ENCODE measurements around the gene ZNF423.

ZNF423 gene

GRCh38 chr16:49620869-49621240 lies 235.1 kb downstream of the ZNF423 start:
- peaks cover 16% of the 10 kb centered on the region for H3K4me1 ChIP-seq (ENCODE audit: control insufficient read depth, insufficient read depth, low read length)
- peaks cover 12% of the 10 kb centered on the region for H3K36me3 ChIP-seq (ENCODE audit: control insufficient read depth, insufficient read depth, low read length)
- no peak overlapping the region for H3K4me3 ChIP-seq (ENCODE audit: insufficient read depth, low read depth, low read length)
- H3K9me3 ChIP-seq (ENCODE audit: control insufficient read depth, low read length) = no peaks in the 10 kb centered on the region
- WGBS, 2 experiments = 57 to 58% methylated on average over 5 to 6 of the region's 6 CpGs
- H3K27ac ChIP-seq (ENCODE audit: insufficient read depth, low read depth, low read length, poor library complexity, severe bottlenecking) = no peak overlapping the region
- H3K27me3 ChIP-seq (ENCODE audit: control insufficient read depth, insufficient read depth, low read length, poor library complexity, severe bottlenecking) = no peaks in the 10 kb centered on the region

GRCh38 chr16:49620158-49620868 lies 235.6 kb downstream of the ZNF423 start:
- Histone ChIP-seq H3K4me1 (ENCODE audit: control insufficient read depth, insufficient read depth, low read length) (peaks cover 16% of the 10 kb centered on the region), H3K36me3 (ENCODE audit: control insufficient read depth, insufficient read depth, low read length) (peaks cover 9% of the 10 kb centered on the region), H3K4me3 (ENCODE audit: insufficient read depth, low read depth, low read length) (no peak overlapping the region), H3K9me3 (ENCODE audit: control insufficient read depth, low read length) (no peaks in the 10 kb centered on the region), H3K27me3 (ENCODE audit: control insufficient read depth, insufficient read depth, low read length, poor library complexity, severe bottlenecking) (no peaks in the 10 kb centered on the region), H3K27ac (ENCODE audit: insufficient read depth, low read depth, low read length, poor library complexity, severe bottlenecking) (no peak overlapping the region)
- WGBS, 2 experiments = 84 to 88% methylated on average over 11 of the region's 11 CpGs

GRCh38 chr16:49619811-49620157 lies 236.1 kb downstream of the ZNF423 start:
- Histone ChIP-seq H3K9me3 (ENCODE audit: control insufficient read depth, low read length) (no peaks in the 10 kb centered on the region), H3K27me3 (ENCODE audit: control insufficient read depth, insufficient read depth, low read length, poor library complexity, severe bottlenecking) (no peaks in the 10 kb centered on the region), H3K4me3 (ENCODE audit: insufficient read depth, low read depth, low read length) (no peak overlapping the region), H3K4me1 (ENCODE audit: control insufficient read depth, insufficient read depth, low read length) (peaks cover 16% of the 10 kb centered on the region), H3K36me3 (ENCODE audit: control insufficient read depth, insufficient read depth, low read length) (peaks cover 6% of the 10 kb centered on the region), H3K27ac (ENCODE audit: insufficient read depth, low read depth, low read length, poor library complexity, severe bottlenecking) (no peak overlapping the region)
- WGBS, 2 experiments = 94 to 100% methylated on average over 2 of the region's 2 CpGs

DNA sequence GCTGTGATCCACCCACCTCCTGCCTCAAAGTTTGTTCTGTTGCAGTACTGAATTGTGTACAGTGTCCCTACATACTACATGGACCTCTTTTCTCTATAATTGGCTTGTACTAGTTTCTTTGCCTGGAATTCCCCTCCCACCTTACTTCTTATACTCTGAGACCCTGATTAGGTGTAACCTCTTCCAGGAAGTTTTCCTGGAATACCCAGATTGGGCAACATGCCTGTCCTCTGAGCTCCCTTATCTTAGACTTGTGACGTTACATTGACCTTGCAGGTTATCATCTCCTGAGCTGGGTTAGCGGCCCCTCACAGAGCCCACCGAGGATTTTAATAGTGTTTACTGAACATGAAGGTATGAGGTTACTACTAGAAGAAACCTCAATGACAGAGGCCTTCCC lies 237.0 kb downstream of the ZNF423 start:
- Histone ChIP-seq H3K9me3 (ENCODE audit: control insufficient read depth, low read length) (no peaks in the 10 kb centered on the region), H3K27ac (ENCODE audit: insufficient read depth, low read depth, low read length, poor library complexity, severe bottlenecking) (no peak overlapping the region), H3K27me3 (ENCODE audit: control insufficient read depth, insufficient read depth, low read length, poor library complexity, severe bottlenecking) (no peaks in the 10 kb centered on the region), H3K4me3 (ENCODE audit: insufficient read depth, low read depth, low read length) (no peak overlapping the region), H3K4me1 (ENCODE audit: control insufficient read depth, insufficient read depth, low read length) (peaks cover 16% of the 10 kb centered on the region), H3K36me3 (ENCODE audit: control insufficient read depth, insufficient read depth, low read length) (peaks cover 6% of the 10 kb centered on the region)
- 98 to 100% methylated on average over 2 to 3 of the region's 3 CpGs for WGBS, 2 experiments

DNA sequence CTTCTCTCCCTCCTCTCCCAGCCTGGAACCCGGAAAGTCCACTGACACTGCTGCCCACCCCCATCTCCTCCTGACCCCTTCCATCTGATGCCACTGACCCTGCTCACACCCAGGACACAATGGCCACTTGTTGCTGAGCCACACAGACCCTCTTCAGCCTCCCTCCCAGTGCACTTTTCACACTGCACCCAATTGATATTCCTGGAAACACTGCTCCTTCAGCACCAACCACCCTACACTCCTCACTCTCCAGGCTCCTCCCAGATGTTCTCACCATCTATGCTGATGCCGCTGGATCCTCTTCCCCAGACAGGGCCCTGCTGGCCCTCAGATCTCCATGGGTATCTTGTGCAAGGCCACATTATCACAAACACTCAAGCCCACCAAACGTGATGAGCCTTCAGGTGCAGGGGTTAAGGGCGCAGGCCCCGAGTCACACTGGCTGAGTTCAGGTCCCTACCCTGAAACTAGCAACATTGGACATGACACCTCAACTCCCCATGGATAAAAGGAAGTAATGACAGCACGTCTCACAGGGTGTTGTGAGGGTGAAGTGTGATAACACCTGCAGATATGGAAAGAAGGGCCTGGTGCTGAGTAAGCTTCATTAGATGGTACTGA lies 238.1 kb downstream of the ZNF423 start:
- H3K4me3 ChIP-seq (ENCODE audit: insufficient read depth, low read depth, low read length) = no peak overlapping the region
- no peak overlapping the region for H3K27ac ChIP-seq (ENCODE audit: insufficient read depth, low read depth, low read length, poor library complexity, severe bottlenecking)
- WGBS, 2 experiments = 89 to 94% methylated on average over 6 of the region's 6 CpGs

GRCh38 chr16:49617016-49617629 lies 238.8 kb downstream of the ZNF423 start:
- Histone ChIP-seq H3K4me3 (ENCODE audit: insufficient read depth, low read depth, low read length) (no peak overlapping the region), H3K4me1 (ENCODE audit: control insufficient read depth, insufficient read depth, low read length) (peaks cover 14% of the 10 kb centered on the region), H3K27ac (ENCODE audit: insufficient read depth, low read depth, low read length, poor library complexity, severe bottlenecking) (no peak overlapping the region), H3K9me3 (ENCODE audit: control insufficient read depth, low read length) (no peaks in the 10 kb centered on the region), H3K36me3 (ENCODE audit: control insufficient read depth, insufficient read depth, low read length) (peaks cover 10% of the 10 kb centered on the region), H3K27me3 (ENCODE audit: control insufficient read depth, insufficient read depth, low read length, poor library complexity, severe bottlenecking) (no peaks in the 10 kb centered on the region)
- WGBS, 2 experiments = 93 to 97% methylated on average over 4 of the region's 4 CpGs

More for the DNA sequence above, 238.1 kb downstream of the ZNF423 start:
- Histone ChIP-seq H3K9me3 (ENCODE audit: control insufficient read depth, low read length) (no peaks in the 10 kb centered on the region), H3K27me3 (ENCODE audit: control insufficient read depth, insufficient read depth, low read length, poor library complexity, severe bottlenecking) (no peaks in the 10 kb centered on the region), H3K4me1 (ENCODE audit: control insufficient read depth, insufficient read depth, low read length) (peaks cover 16% of the 10 kb centered on the region), H3K36me3 (ENCODE audit: control insufficient read depth, insufficient read depth, low read length) (peaks cover 10% of the 10 kb centered on the region)

- Histone ChIP-seq H3K9me3 (ENCODE audit: control insufficient read depth, low read length) (no peaks in the 10 kb centered on the region), H3K27ac (ENCODE audit: insufficient read depth, low read depth, low read length, poor library complexity, severe bottlenecking) (no peak overlapping the region), H3K4me3 (ENCODE audit: insufficient read depth, low read depth, low read length) (no peak overlapping the region), H3K36me3 (ENCODE audit: control insufficient read depth, insufficient read depth, low read length) (peaks cover 10% of the 10 kb centered on the region), H3K4me1 (ENCODE audit: control insufficient read depth, insufficient read depth, low read length) (no peaks in the 10 kb centered on the region), H3K27me3 (ENCODE audit: control insufficient read depth, insufficient read depth, low read length, poor library complexity, severe bottlenecking) (no peaks in the 10 kb centered on the region)
- WGBS, 2 experiments = 93% methylated on average over 8 of the region's 8 CpGs
These were observed 240.3 kb downstream of the ZNF423 start for GRCh38 chr16:49615576-49615975.

- Histone ChIP-seq H3K27ac (ENCODE audit: insufficient read depth, low read depth, low read length, poor library complexity, severe bottlenecking) (no peak overlapping the region), H3K36me3 (ENCODE audit: control insufficient read depth, insufficient read depth, low read length) (peaks cover 4% of the 10 kb centered on the region), H3K4me3 (ENCODE audit: insufficient read depth, low read depth, low read length) (no peak overlapping the region), H3K27me3 (ENCODE audit: control insufficient read depth, insufficient read depth, low read length, poor library complexity, severe bottlenecking) (no peaks in the 10 kb centered on the region), H3K9me3 (ENCODE audit: control insufficient read depth, low read length) (no peaks in the 10 kb centered on the region), H3K4me1 (ENCODE audit: control insufficient read depth, insufficient read depth, low read length) (peaks cover 28% of the 10 kb centered on the region)
- WGBS, 2 experiments = 74 to 80% methylated on average over 3 of the region's 3 CpGs
These were observed 244.9 kb downstream of the ZNF423 start for GRCh38 chr16:49610983-49611382.

DNA sequence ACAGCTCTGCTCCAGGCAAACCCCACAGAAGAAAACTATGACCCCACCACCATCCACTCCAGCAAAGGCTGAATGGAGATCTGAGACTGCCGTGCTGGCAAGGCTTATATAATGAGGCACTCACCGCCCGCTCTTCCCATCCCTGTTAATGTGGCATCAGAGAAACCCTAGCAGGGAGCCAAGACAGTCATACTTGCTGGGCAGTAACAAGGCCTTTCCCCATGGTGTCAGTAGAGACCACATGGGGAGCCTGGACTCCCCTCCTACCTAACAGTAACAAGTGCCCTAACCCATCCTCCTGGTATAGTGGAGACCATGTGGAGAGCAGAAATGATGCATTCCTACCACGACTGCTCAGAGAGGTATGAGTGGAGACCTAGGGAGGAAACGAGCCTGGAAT lies 247.1 kb downstream of the ZNF423 start:
- no peak overlapping the region for H3K4me3 ChIP-seq (ENCODE audit: insufficient read depth, low read depth, low read length)

GRCh38 chr16:49608098-49608497 lies 247.8 kb downstream of the ZNF423 start:
- Histone ChIP-seq H3K27me3 (ENCODE audit: control insufficient read depth, insufficient read depth, low read length, poor library complexity, severe bottlenecking) (no peaks in the 10 kb centered on the region), H3K9me3 (ENCODE audit: control insufficient read depth, low read length) (no peaks in the 10 kb centered on the region), H3K4me3 (ENCODE audit: insufficient read depth, low read depth, low read length) (no peak overlapping the region), H3K36me3 (ENCODE audit: control insufficient read depth, insufficient read depth, low read length) (no peaks in the 10 kb centered on the region), H3K27ac (ENCODE audit: insufficient read depth, low read depth, low read length, poor library complexity, severe bottlenecking) (no peak overlapping the region), H3K4me1 (ENCODE audit: control insufficient read depth, insufficient read depth, low read length) (peaks cover 34% of the 10 kb centered on the region)
- 49 to 52% methylated on average over 4 to 5 of the region's 5 CpGs for WGBS, 2 experiments

More for the DNA sequence above, 247.1 kb downstream of the ZNF423 start:
- no peak overlapping the region for H3K27ac ChIP-seq (ENCODE audit: insufficient read depth, low read depth, low read length, poor library complexity, severe bottlenecking)
- no peaks in the 10 kb centered on the region for H3K9me3 ChIP-seq (ENCODE audit: control insufficient read depth, low read length)
- 77 to 78% methylated on average over 5 of the region's 5 CpGs for WGBS, 2 experiments
- H3K4me1 ChIP-seq (ENCODE audit: control insufficient read depth, insufficient read depth, low read length) = peaks cover 34% of the 10 kb centered on the region
- H3K27me3 ChIP-seq (ENCODE audit: control insufficient read depth, insufficient read depth, low read length, poor library complexity, severe bottlenecking) = no peaks in the 10 kb centered on the region
- H3K36me3 ChIP-seq (ENCODE audit: control insufficient read depth, insufficient read depth, low read length) = peaks cover 4% of the 10 kb centered on the region

Measured in ectodermal cell (in vitro differentiated cells).